ENCODE measurements around the gene CCL1.

CCL1 gene

GRCh38 chr17:34382621-34383124, 19.6 kb upstream of the CCL1 start:
- no peak for DNase-seq

- DNase-seq = no peak
Measured at GRCh38 chr17:34379868-34380267, 16.8 kb upstream of the CCL1 start.

- DNase-seq = no peak
Measured at GRCh38 chr17:34378664-34379101, 15.7 kb upstream of the CCL1 start.

GRCh38 chr17:34377078-34377823, 14.2 kb upstream of the CCL1 start:
- DNase-seq = no peak

GRCh38 chr17:34375426-34375997, 12.5 kb upstream of the CCL1 start:
- no peak for DNase-seq

- DNase-seq = peak; percentile 14
Measured at GRCh38 chr17:34374457-34374856, 11.4 kb upstream of the CCL1 start.

GRCh38 chr17:34371405-34372100, 8.5 kb upstream of the CCL1 start:
- no peak for DNase-seq

- DNase-seq = no peak
Measured at GRCh38 chr17:34370997-34371395, 8.0 kb upstream of the CCL1 start.

GRCh38 chr17:34370376-34370996, 7.5 kb upstream of the CCL1 start:
- DNase-seq = no peak

- no peak for DNase-seq
Measured at GRCh38 chr17:34369571-34369970, 6.5 kb upstream of the CCL1 start.

GRCh38 chr17:34368946-34369500, 6.0 kb upstream of the CCL1 start:
- no peak for DNase-seq

- no peak for DNase-seq
Measured at GRCh38 chr17:34368196-34368945, 5.3 kb upstream of the CCL1 start.

GRCh38 chr17:34367486-34368195, 4.6 kb upstream of the CCL1 start:
- DNase-seq = no peak

- no peak for DNase-seq
Measured at GRCh38 chr17:34366529-34367107, 3.6 kb upstream of the CCL1 start.

- DNase-seq = no peak
Measured at GRCh38 chr17:34366010-34366409, 3.0 kb upstream of the CCL1 start.

- no peak for DNase-seq
Measured at GRCh38 chr17:34365340-34365739, 2.3 kb upstream of the CCL1 start.

- DNase-seq = no peak
Measured at GRCh38 chr17:34364751-34365150, 1.7 kb upstream of the CCL1 start.

- DNase-seq = peak; percentile 85
Measured at GRCh38 chr17:34361478-34362061, 1.5 kb downstream of the CCL1 start.

- no peak for DNase-seq
Measured at GRCh38 chr17:34360601-34361270, 2.3 kb downstream of the CCL1 start.

- DNase-seq = no peak
Measured at GRCh38 chr17:34358631-34359030, 4.4 kb downstream of the CCL1 start.
